HG03159 (cell line): ENCODE data around the gene COG5.

ENCODE experiments used
- ATAC-seq: cut with Tn5 transposase; IDR thresholded peaks from one replicate; pipeline ENCODE4 v1.9.1; 2021; ENCODE audit warnings: mild to moderate bottlenecking, moderate library complexity; ENCODE audit not compliant: unreplicated experiment

The COG5 gene

DNA sequence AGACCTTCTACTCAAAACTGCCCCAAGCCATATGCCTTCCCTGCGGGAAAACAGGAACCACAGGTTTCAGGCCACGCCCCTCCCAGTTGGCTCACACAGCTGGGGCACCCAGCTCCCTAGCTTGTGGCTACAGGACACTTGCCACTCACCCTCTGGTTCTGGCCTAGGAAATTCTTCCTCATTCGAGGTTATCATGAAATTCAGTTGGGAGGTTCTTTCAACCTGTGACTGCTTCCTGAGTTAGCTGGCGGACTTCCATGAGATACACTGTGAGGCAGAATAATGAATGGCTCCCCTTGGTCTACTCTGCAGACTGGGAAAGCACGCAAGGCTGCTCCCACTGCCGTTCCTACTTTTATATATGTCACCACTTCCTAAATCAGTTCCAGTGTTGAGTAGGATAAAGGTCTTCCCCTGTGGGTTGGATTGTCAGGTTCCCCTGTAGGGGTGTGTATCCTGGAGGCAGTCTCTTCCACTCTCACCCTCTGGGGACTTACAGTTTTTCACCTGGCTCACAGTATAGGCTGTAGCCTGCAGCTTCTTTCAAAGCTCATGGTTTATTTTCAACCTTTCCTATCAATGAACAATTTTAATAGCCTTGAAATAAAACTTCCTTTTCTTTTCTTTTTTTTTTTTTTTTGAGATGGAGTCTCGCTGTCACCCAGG lies 56.9 kb downstream of the COG5 start:
- ATAC-seq = no peak

GRCh38 chr7:107505997-107506673 lies 57.6 kb downstream of the COG5 start:
- ATAC-seq = no peak

DNA sequence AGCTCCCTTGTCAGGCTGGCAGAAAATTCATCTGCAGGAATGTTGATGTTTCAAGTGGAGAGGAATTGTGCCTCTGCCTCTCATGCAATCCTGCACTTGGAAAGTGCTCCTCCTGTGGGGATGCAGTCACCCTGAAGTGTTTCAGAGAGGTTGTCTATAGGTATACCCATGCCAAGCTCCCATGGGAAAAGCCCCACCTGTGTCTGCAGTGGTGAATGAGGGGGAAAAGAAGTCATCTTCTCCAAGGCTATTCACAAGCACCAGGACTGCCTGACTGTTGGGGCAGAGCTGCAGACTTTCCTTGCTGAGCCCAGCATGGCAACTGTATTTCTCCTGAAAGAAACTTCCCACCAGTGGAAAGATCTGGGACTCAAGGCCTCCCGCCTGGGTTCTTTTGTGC lies 58.4 kb downstream of the COG5 start:
- no peak for ATAC-seq

DNA sequence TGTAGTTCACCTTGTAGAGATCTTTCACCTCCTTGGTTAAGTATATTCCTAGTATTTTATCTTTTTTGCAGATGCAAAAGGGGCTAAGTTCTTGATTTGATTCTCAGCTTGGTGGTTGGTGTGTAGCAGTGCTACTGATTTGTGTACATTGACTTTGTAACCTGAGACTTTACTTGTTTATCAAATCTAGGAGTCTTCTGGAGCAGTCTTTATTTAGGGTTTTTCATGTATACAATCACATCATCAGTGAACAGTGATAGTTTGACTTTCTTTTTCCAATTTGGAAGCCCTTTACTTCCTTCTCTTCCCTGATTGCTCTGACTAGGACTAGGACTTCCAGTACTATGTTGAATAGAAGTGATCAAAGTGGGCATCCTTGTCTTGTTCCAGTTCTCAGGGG lies 60.0 kb downstream of the COG5 start:
- ATAC-seq = no peak

- no peak for ATAC-seq
These were observed 60.9 kb downstream of the COG5 start for GRCh38 chr7:107502797-107503196.

DNA sequence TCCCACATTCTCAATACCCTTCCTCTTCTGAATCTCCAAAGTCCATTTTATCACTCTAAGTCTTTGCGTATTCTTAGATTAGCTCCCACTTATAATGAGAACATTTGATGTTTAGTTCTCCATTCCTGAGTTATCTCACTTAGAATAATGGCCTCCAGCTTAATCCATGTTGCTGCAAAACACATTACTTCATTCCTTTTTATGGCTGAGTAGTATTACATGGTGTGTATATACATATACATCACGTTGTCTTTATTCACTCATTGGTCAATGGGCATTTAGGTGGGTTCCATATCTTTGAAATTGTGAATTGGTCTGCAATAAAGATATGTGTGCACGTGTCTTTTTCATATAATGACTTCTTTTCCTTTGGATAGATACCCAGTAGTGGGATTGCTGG lies 61.6 kb downstream of the COG5 start:
- no peak for ATAC-seq

GRCh38 chr7:107501593-107501992 lies 62.1 kb downstream of the COG5 start:
- ATAC-seq = no peak

DNA sequence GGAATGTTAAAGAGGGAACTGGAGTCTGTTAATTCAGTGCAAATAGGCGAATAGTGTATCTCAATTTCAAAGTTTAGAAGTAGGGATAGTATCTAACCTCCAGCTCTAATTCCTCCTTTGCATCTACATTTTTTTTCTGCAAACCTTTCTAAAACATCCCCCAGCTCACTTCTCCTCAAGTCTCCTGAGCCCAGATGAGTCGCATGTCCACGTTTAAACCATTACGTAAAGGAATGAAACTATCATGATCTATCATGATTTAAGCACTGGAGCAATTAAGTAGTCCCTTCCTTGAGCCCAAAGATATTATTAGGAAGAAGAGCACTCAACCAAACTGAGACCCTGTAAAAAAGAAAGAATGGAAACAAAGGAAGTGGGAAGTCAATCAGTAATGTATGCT lies 64.0 kb downstream of the COG5 start:
- no peak for ATAC-seq

DNA sequence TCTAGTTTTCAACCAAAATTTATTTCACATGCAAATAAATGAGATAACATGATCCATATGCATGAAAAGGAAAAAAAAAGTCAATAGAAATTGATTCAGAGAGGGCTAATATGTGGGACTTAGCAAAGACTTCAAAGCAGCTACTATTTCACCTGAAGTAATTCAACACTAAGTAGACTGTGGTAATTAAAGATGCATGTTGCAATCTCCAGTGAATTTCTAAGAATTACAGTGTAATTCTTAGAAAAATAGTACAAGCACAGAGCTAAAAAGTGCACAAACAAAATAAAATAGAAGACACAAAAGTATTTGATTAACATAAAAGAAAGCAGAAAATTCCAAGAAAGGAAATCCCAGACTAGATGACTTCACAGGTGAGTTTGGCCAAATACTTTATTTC lies 68.2 kb downstream of the COG5 start:
- no peak for ATAC-seq

- ATAC-seq = no peak
These were observed 68.8 kb downstream of the COG5 start for GRCh38 chr7:107494884-107495283.

DNA sequence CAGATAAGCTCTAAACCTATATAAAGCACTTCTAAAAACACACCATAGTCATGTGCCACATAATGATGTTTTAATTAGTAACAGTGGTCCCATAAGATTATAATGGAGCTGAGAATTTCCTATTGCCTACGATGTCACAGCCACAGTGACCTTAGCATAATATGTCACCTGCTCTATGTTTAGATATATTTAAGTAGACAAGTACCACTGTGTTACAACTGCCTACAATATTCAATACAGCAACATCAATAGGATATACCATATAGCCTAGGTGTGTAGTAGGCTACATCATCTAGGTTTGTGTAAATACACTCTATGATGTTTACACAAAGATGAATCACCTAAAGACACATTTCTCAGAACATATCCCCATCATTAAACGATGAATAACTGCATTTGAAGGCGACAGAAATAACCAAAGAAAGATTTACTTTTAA lies 69.4 kb downstream of the COG5 start:
- ATAC-seq = no peak

DNA sequence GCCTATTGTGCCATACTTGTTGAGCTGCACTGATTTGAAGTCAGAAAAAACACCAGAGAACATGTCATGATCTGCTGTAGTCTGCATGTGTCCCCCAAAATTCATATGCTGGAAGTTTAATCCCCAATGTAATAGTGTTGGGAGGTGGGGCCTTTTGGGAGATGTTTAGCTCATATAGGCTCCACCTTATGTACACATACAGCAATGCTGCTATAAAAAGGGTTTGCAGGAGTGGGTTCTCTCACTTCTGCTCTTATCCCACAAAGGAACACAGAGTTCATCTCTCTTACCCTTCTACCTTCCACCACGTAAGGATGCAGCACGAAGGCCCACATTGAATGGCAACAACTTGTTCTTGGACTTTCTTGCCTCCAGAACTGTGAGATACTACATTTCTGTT lies 70.8 kb downstream of the COG5 start:
- ATAC-seq = no peak

DNA sequence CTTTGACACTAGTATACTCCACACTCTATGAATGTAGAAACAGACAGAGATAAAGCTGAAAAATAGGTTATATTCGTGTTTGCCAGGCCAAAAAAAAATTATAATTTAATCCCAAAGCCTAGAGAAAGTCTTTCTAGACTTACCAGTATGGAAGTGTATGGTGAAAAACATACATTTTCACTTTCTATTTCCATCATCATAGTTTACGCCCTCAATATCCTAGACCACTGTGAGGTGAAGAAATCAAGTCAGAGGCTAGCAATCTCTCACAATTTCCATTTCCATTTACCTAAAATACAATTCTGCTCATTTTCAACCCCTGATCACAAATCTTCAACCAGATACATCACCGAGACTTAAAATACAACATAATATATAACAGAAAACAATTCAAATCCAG lies 77.7 kb downstream of the COG5 start:
- ATAC-seq = no peak

GRCh38 chr7:107482571-107482970 lies 81.1 kb downstream of the COG5 start:
- ATAC-seq = no peak

DNA sequence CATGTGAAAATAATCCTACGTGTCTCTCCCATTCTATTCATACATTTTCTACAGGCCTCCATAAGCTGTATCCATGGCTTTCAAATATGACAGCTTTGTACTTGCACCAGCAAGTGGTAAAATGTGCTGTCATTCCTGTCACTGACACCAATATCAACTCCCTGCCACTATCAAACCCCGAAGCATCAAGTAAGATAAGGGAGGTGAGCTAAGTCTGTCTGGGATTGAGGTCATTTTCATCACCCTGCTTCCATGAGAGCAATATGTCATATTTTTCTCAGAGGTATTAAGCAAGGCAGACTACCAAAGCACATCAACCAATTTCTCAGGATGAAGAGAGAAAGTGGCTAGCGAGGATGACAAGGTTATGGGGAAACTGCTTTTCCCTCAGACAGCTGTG lies 82.8 kb downstream of the COG5 start:
- ATAC-seq = no peak

DNA sequence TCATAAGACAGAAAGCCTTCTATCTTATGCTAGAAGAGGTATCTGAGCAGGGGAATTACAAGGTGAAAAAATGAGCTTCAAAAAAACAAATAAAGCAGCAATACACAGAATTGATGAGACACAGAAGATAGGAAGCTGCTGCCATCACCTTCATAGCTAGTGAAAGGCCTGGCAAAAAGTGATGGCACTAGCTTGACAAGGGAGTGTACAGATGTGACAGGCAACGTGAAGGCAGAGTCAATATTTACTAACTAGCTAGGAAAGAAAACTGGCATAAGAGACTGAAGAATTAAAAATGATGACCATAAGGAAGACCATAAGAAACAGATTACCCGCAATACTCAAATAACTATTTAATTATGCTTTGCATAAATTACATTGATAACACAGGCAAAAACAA lies 84.4 kb downstream of the COG5 start:
- ATAC-seq = no peak

DNA sequence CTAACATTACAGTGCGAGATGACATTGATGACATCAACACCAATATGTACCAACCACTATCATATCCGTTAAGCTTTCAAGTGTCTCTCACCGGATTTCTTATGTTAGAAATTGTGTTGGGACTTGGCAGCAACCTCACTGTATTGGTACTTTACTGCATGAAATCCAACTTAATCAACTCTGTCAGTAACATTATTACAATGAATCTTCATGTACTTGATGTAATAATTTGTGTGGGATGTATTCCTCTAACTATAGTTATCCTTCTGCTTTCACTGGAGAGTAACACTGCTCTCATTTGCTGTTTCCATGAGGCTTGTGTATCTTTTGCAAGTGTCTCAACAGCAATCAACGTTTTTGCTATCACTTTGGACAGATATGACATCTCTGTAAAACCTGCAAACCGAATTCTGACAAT lies 89.6 kb downstream of the COG5 start:
- no peak for ATAC-seq

DNA sequence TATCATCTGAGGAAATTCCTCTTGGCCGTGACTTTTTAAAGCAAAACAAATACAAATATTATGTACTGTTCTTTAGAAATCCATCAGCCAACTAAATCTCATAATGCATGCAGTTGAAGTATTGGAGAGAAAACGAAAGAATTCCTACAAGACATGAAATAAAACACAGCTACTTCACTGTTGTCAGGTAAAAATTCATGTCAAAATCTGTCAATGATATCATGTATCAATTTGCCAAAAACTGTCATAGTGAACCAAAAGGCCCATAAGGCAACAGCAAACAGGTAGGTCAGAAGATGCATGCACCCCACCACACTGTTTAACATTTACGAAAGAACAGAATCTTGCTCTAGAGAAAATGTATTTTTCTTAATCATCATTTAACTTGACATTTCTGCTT lies 91.6 kb downstream of the COG5 start:
- ATAC-seq = no peak

GRCh38 chr7:107471292-107472070 lies 92.2 kb downstream of the COG5 start:
- no peak for ATAC-seq

GRCh38 chr7:107469929-107470328 lies 93.8 kb downstream of the COG5 start, which contains the start of gene GPR22:
Gene GPR22 (plus strand): TSS chr7:107470057. CDS start chr7:107474061, 4,004 bp downstream.
- ATAC-seq = no peak

GRCh38 chr7:107468824-107469223 lies 94.9 kb downstream of the COG5 start:
- no peak for ATAC-seq

- ATAC-seq = no peak
These were observed 95.7 kb downstream of the COG5 start for GRCh38 chr7:107467972-107468371.
